COLO668 (cell line): ENCODE measurements around the gene GFPT1.

Experiments
- DNase-seq: peaks from one replicate; lab custom pipeline; 2025; ENCODE audit not compliant: unreplicated experiment; lab: John Stamatoyannopoulos, UW

Gene GFPT1

GRCh38 chr2:69292256-69292655, 94.8 kb downstream of the GFPT1 start:
- DNase-seq: no peak

DNA sequence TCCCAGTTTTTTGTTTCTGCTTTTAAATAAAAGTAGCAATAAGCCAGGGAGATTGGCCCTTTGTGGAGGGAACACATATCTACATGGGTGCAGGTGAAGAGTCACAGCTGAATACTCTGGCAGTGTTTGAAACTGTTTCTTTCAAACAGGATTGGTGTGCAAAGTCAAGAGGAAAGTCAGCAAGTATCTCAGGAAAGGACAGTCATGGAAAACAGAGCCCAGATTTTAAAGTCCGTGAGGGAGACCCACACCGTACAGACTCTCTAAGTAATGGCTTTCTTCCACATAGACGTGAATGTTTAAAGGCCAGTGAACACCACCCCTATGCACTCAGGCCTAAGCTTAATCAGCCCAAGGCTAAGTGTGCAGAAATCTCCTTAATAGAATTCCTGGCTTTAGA, 95.3 kb downstream of the GFPT1 start:
- DNase-seq: no peak

DNA sequence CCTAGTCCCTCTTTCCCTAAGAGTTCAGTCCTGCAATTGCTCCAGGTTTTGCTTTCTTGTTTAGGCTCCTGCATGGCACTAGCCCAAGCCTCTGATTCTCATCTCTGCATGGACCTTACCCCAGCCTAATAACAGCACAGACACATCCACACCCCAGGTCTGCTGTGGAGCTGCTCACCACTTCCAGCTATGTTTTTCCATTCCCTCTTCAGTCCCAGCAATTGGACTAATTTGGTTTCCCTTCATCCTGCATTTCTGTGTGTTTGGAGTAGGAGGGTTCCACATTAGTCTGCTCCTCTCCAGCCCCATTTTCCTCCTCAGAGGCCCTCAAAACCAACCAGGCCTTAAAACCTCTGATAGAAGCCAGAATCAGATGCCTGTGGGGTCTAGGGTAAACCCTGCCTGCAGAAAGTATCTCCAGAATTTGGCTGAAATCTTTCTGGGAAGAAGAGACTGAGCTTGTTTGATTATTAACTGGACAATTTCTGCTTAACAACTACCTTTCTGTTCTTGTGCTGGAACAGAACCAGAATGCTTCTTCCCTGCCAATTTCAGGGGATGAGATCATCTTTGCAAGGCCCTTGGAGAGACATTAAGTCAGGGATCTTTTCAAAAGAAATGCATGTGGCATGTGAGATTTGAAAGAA, 95.9 kb downstream of the GFPT1 start:
- no peak for DNase-seq

- DNase-seq: no peak
Observed at GRCh38 chr2:69288429-69288828, 98.6 kb downstream of the GFPT1 start.

DNA sequence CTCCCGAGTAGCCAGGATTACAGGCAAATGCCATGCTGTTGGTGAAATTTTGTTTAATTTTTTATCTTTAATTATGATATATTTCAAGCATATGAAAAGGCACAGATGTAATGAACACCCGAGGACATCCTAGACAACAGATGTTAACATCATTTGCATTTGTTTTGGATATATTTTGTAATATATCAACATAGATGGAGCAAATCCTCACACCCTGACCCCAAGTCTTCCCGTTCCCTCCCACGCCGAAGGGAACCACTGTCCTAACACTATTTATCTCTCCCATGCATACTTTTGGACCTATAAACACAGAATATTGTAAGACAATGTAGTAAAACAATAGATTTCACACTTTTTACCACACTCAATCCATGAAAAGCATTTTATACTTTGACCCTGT, 99.5 kb downstream of the GFPT1 start:
- no peak for DNase-seq

GRCh38 chr2:69285379-69285894, 101.6 kb downstream of the GFPT1 start:
- DNase-seq: no peak

DNA sequence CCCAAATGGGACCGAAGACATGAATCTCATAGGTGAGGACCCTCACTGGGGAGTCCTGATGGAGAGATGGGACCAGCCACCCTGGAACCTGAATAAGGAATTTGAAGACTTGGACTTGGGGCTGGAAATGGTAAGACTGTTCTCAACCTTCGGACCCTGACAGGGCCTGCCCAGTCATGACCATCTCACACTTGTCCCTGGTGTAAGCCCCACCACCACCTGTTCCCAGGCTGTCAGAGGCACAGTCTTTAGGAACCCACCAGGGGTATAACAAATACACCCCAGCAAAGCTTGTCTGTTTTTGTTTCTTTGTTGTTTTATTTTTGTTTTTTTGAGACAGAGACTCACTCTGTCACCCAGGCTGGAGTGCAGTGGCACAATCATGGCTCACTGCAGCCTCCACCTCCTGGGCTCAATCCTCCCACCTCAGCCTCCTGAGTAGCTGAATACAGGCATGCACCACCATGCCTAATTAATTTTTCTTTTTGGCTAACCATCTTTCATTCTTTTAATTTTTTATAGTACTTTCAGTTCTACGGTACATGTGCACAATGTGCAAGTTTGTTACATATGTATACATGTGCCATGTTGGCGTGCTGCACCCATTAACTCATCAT, 106.1 kb downstream of the GFPT1 start:
- no peak for DNase-seq

DNA sequence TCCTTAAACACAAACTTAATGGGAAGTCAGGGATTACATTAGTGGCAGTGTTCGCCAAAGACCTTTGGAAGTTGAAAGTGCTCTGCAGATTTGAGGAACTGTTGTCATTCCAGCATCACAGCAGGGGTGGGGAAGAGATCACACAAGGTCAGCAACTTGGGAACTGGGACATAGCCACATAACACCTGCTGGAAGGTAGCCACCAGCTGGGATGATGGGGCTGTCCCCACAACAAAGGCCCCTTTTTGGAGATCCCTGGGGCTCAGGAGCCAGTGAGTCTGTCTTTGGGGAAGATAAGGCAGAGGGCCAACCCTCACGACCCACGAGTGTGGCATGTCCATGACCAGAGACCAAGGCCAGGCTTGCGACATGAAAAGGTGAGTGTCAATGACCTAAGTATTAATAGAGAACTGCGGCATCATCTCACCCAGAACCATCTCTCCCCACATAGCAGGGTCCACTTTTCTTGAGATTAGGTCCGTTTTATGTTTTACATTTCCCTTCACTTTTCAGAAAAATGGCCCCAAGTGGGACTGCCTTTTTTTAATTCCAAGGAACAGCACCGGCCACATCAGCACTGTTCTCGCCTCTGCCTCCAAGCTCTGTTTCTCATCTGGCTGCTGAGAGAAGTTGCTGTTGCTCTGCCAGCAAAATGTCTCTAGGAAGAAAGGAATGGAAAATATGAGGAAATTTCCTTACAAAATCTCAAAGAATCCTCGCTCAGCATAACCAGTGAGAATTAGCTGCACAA, 106.9 kb downstream of the GFPT1 start:
- no peak for DNase-seq

DNA sequence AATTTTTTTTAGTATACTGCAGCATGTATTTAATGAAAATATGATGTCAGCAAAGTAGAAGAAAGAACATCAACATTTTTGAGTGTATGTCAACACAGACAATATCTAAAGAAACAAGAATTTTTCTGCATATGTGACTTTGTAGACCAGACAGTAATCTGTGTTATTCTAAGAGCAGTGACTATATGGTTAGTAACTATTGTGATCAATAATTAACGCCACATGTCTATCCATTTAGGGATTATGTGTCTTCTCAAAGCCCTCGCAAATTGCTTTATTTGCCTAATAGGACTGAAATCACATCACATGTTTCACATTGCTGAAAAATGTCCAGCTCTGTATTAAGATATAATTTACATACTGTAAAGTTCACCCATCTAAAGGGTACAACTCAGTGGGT, 107.8 kb downstream of the GFPT1 start:
- DNase-seq: no peak

GRCh38 chr2:69278366-69278765, 108.7 kb downstream of the GFPT1 start:
- DNase-seq: no peak

DNA sequence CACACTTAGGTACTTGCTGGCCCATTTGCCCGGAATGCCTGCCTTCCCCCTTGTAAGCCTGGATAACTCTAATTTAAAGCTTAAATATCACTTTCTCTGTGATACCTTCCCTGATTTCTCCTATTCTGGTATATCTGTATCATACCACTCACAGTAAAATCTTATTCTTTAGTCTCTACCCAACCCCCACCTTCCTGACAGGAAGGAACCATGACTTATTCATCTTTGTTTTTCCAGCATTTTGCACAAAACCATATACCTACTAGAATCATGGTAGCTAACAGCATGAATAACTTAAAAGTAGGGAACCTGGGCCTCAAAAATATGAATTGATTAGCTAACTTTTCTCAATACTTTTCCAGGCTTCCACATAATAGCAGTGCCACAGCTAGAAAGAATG, 111.5 kb downstream of the GFPT1 start:
- DNase-seq: no peak

DNA sequence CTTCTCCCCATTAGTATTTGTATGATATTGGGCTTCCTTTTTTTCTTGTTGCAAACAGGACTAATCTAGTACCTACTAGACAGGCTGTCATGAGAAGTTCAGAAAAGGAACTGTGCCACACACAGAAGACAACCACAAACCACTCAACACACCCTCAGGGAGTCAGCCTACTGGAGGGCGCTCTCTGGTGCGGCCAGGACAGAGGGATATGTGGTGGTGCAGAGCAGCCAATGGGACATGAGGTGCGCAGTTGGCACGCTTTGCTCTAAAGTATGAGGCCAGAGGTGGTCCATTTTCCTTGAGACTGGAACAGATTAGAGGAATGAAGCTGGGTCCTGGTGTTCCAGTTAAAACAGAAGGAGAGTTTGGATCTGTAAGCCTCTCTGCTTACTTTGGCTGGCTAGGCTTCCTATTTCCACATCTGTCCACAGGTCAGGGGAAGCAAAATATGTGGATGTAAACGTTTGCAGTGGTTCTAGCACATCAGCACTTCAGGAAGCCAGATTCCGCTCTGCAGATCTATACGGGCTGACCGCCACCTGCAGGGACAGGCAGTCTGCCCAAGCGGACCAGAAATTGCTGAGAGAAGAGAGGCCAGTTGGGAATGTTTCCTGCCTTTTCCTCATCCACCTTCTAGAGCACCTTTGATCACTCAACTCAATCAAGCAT, 114.1 kb downstream of the GFPT1 start:
- DNase-seq: no peak

DNA sequence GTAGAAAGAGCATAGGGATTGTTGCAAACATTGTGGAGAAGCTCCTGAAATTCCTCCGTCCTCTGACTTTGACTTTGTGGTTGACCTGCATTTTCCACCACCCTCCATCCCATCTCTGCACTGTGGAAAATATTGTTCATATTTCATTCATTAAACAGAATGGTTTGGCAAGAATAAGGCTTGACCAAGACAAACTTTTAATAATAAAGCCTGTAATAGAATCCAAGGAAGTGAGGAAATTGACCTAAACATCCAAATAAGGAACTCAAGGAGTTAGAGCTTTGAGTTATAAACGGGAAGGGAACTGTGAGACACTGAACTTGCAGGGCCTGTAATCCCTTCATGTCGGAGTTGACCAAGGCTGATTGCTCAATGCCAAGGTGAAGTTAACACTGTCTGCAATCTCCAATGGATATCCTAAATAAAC, 115.2 kb downstream of the GFPT1 start:
- no peak for DNase-seq
